ENCODE data around the gene TEPSIN. TPM values are rescaled to one million over a fixed set of nuclear protein-coding genes. Genes with fewer than 3 reads are reported as not detected.
"Not testable (repeated sequence)": the region's sequence is repeated elsewhere in the genome, so short reads cannot be mapped to it uniquely, and the experiment has no call there.

TEPSIN gene
- total RNA-seq, 2 donors from 2014 or later = 12.3 to 14.3 TPM

DNA sequence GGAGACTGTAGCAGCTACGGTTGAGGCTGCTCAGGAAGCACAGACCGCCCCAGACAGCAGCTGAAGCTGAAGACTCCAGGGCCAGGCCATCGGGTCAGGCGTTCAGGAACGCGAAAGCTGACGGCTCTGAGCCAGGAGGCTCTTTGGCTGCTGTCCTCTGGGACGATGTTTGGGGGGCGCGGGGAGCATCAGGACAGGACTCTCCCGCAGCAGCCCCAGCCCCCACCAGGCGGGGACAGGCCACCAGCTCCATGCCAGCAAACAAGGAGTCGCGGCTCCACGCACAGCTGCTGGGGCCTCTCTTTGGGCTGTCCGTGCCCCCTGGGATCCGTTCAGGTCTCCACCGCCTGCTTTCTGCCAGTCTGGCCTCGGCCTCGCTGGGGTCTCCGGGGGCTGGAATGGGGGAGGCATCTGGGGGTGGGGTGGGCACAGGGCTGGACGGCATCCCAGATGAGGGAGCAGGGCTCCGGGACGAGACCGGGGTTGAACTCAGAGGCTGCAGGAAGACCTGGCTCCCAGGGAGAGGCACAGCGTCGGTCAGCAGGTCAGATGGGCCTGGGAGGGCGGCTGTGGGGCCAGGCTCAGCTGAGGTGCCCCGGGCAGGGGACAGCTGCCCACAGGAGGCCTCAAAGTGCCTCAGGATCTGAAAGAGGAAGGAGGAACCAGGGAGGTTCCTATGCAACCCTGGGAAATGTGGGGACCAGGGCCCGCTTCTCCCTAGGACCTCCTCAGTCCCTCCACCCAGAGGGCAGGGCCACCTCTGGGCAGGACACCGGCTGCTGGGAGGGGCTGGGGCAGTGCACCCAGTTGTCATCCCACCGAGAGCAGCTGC, 9.8 kb downstream of the TEPSIN start:
- Histone ChIP-seq H3K27me3 (no peaks in the 10 kb centered on the region), H3K4me1 (no peaks in the 10 kb centered on the region), H3K9me3 (no peaks in the 10 kb centered on the region), H3K4me3 (no peak overlapping the region), H3K36me3 (peaks cover 26% of the 10 kb centered on the region), H3K27ac (no peak overlapping the region)
- no peak for DNase-seq (ENCODE audit: low spot score)
- TF ChIP-seq, protein P1, sequence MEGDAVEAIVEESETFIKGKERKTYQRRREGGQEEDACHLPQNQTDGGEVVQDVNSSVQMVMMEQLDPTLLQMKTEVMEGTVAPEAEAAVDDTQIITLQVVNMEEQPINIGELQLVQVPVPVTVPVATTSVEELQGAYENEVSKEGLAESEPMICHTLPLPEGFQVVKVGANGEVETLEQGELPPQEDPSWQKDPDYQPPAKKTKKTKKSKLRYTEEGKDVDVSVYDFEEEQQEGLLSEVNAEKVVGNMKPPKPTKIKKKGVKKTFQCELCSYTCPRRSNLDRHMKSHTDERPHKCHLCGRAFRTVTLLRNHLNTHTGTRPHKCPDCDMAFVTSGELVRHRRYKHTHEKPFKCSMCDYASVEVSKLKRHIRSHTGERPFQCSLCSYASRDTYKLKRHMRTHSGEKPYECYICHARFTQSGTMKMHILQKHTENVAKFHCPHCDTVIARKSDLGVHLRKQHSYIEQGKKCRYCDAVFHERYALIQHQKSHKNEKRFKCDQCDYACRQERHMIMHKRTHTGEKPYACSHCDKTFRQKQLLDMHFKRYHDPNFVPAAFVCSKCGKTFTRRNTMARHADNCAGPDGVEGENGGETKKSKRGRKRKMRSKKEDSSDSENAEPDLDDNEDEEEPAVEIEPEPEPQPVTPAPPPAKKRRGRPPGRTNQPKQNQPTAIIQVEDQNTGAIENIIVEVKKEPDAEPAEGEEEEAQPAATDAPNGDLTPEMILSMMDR (IDR thresholded peaks at IDR 0.05) = no peak

- DNase-seq (ENCODE audit: low spot score) = no peak
- TF ChIP-seq, protein P1 (IDR thresholded peaks at IDR 0.05) = no peak
- H3K27ac ChIP-seq = no peak overlapping the region
- no peak overlapping the region for H3K4me3 ChIP-seq
- peaks cover 0 to 6% of the 10 kb centered on the region in 2 donors for H3K4me1 ChIP-seq
- peaks cover 26% of the 10 kb centered on the region for H3K36me3 ChIP-seq
- no peaks in the 10 kb centered on the region for H3K9me3 ChIP-seq
- no peaks in the 10 kb centered on the region for H3K27me3 ChIP-seq
Observed at GRCh38 chr17:81228420-81228819, 10.4 kb downstream of the TEPSIN start.

GRCh38 chr17:81227630-81228029, 11.2 kb downstream of the TEPSIN start:
- peaks cover 18% of the 10 kb centered on the region for H3K36me3 ChIP-seq

GRCh38 chr17:81223762-81224130, 15.1 kb downstream of the TEPSIN start:
- TF ChIP-seq, protein P1 (IDR thresholded peaks at IDR 0.05) = no peak
- DNase-seq (ENCODE audit: low spot score) = no peak

More at GRCh38 chr17:81227630-81228029, 11.2 kb downstream of the TEPSIN start:
- not testable (repeated sequence) for H3K9me3 ChIP-seq; DNase-seq (ENCODE audit: low spot score); H3K27me3 ChIP-seq; H3K27ac ChIP-seq; H3K4me3 ChIP-seq; H3K4me1 ChIP-seq

GRCh38 chr17:81222906-81223761, 15.7 kb downstream of the TEPSIN start, which contains the start of gene CEP131:
Gene CEP131 (minus strand): TSS chr17:81222965. CDS start chr17:81220056, 2,909 bp downstream.
- H3K4me1 ChIP-seq = peaks cover 0 to 25% of the 10 kb centered on the region in 2 donors
- DNase-seq (ENCODE audit: low spot score) = peak; percentile 98
- peak within 1 kb of the TSS; percentile 65 to 88 for H3K4me3 ChIP-seq
- no peaks in the 10 kb centered on the region for H3K9me3 ChIP-seq
- H3K27me3 ChIP-seq = no peaks in the 10 kb centered on the region
- H3K27ac ChIP-seq = no peak within 1 kb of the TSS
- TF ChIP-seq, protein P1 (IDR thresholded peaks at IDR 0.05) = no peak
- no peaks in the 10 kb centered on the region for H3K36me3 ChIP-seq

More at GRCh38 chr17:81223762-81224130, 15.1 kb downstream of the TEPSIN start:
- H3K9me3 ChIP-seq = no peaks in the 10 kb centered on the region
- no peaks in the 10 kb centered on the region for H3K36me3 ChIP-seq
- peak overlapping the region in 1 of 2 donors; percentile 88 for H3K4me3 ChIP-seq
- H3K27ac ChIP-seq = no peak overlapping the region
- peaks cover 0 to 25% of the 10 kb centered on the region in 2 donors for H3K4me1 ChIP-seq
- H3K27me3 ChIP-seq = no peaks in the 10 kb centered on the region

GRCh38 chr17:81222620-81222905, 16.3 kb downstream of the TEPSIN start:
- Histone ChIP-seq H3K4me1 (peaks cover 0 to 25% of the 10 kb centered on the region in 2 donors), H3K9me3 (no peaks in the 10 kb centered on the region), H3K36me3 (no peaks in the 10 kb centered on the region), H3K27ac (no peak overlapping the region), H3K4me3 (peak overlapping the region; percentile 65 to 88), H3K27me3 (no peaks in the 10 kb centered on the region)
- DNase-seq (ENCODE audit: low spot score) = no peak
- TF ChIP-seq, protein P1 (IDR thresholded peaks at IDR 0.05) = no peak

All from right atrium auricular region (tissue), 2 donors.